ES-I3 (cell line): Measurements from ENCODE around the gene NCS1.

ENCODE experiments used
- H3K36me3 ChIP-seq: 2 replicates; pipeline ENCODE4 v1.6.1; 2013; ENCODE audit warnings: mild to moderate bottlenecking, low read length, control low read depth, moderate library complexity; ENCODE audit not compliant: insufficient read depth
- H3K4me1 ChIP-seq: 2 replicates; pipeline ENCODE4 v1.6.1; 2013; ENCODE audit warnings: mild to moderate bottlenecking, control low read depth, low read length; ENCODE audit not compliant: insufficient read depth
- H3K9ac ChIP-seq: 2 replicates; pipeline ENCODE4 v1.6.1; 2013; ENCODE audit warnings: low read depth, mild to moderate bottlenecking, low read length, moderate library complexity
- H3K9me3 ChIP-seq: 2 replicates; pipeline ENCODE4 v1.6.1; 2013; ENCODE audit warnings: mild to moderate bottlenecking, low read length, moderate library complexity; ENCODE audit not compliant: control insufficient read depth, insufficient read depth

NCS1 gene

DNA sequence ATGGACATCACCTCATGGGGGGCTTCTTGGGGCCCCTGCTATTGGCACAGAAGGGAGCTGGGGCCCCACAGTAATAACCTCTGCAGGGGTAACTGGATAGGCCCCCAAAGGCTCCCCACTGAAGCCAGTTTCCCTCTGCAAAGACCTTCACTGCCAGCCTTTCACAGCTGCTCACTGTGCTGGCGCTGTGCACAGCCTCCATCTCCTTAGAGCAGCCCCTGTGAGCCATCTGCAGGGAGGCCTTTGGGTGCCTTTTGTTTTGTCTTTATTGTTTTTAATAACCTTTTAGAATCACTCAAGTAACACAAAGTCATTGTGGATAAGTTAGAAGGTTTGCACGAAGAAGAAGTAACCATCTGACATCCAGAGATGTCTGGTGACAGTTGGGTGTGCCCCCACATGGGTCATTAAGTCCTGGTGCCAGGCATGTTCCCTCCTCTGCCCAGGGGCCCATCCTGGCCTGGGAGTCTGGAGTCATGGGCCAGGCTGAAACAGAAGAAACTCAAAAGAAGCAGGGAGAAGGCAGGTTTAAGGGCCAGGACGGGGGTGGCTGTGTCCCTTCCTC is 42.7 kb downstream of the NCS1 start:
- H3K36me3 ChIP-seq = no peaks in the 10 kb centered on the region
- H3K9ac ChIP-seq = no peak overlapping the region
- peaks cover 22% of the 10 kb centered on the region for H3K4me1 ChIP-seq
- no peaks in the 10 kb centered on the region for H3K9me3 ChIP-seq

DNA sequence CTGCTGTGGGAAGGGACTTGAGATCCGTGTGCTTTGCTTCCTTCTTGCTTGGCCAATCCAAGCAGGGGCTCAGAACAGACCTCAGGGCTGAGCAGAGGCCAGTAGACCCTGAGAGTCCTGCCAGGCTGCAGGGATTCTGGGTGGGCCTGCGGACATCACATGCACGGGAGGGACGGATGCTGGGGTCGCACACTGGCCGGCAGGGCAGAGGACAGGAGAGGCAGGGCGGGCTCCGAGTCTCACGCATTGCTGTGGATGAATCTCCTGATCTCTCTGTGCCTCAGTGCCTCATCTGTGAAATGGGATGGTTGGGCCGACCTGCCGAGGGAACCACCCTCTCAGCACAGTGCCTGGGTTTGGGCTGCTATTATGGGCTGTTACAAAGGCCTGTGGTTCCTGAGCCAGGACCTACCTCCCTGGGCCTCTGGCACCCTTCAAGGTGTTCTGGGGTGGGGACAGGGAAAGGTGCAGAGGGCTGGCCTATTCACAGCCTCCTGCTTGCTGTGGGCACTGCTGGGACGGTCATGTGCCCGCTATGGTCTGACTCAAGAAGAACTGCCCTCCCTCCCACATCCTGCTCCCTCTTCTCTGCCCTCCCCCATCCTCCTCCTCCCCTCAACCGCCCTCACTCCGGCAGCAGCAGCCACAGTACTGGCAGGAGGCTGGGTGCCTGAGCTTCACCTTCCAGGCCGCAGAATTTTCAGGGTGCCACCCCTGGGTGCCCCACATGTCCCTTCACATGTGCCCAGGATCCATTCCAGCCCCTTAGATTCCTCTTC is 43.3 kb downstream of the NCS1 start:
- Histone ChIP-seq H3K36me3 (no peaks in the 10 kb centered on the region), H3K9ac (no peak overlapping the region), H3K4me1 (peaks cover 21% of the 10 kb centered on the region; the same call in 1 of the 2 replicates), H3K9me3 (no peaks in the 10 kb centered on the region)

DNA sequence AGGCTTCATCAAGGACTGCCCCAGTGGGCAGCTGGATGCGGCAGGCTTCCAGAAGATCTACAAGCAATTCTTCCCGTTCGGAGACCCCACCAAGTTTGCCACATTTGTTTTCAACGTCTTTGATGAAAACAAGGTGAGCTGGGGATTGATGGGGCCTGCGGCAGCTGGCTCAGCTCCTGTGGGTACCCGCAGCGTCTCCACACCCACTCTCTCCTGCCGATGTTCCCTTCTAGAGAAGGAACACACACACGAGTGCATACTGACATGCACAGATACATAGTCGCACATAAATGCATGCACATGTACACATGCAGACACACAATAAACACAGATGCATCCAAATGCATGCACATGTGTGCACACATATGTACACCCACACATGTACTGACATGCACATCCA is 45.6 kb downstream of the NCS1 start:
- no peaks in the 10 kb centered on the region for H3K36me3 ChIP-seq
- peaks cover 21% of the 10 kb centered on the region; the same call in 1 of the 2 replicates for H3K4me1 ChIP-seq
- H3K9me3 ChIP-seq = no peaks in the 10 kb centered on the region
- no peak overlapping the region for H3K9ac ChIP-seq

DNA sequence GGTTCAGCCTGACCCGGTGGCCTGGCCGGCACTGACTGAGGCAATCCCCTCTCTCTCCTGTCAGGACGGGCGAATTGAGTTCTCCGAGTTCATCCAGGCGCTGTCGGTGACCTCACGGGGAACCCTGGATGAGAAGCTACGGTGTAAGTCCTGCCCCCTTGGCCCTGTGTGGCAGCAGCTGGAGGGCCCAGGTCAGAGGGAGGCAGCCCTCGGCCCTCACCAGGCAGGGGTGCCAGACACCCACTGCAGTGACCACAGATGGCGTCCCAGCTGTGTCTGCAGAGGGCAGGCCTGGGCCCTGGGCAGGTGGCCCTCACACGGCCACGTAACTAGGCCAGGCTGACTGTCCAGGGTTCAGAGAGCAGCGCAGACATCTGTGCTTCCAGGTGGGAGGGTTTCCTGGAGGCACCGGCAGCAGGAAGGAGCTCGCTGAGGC is 47.5 kb downstream of the NCS1 start:
- Histone ChIP-seq H3K9me3 (no peaks in the 10 kb centered on the region), H3K9ac (no peak overlapping the region)

DNA sequence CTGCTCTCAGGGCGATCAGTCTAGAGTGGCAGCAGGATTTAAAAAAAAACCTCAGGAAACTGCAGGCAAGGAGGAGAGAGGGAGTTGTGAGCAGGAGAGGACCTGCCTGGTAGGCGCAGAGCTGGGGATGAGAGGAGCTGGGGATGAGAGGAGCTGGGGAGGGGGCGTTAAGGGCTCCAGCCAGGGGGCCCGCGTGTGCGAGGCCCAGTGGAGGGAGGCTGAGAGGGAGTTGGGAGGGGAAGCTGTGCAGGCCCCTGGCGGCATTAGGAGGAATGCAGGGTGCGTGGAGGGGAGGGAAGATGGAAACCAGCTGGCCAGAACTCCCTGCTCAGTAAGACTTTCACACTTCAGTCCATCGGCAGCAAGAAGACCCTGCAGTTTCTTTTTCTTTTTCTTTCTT is 48.1 kb downstream of the NCS1 start:
- no peaks in the 10 kb centered on the region for H3K36me3 ChIP-seq
- H3K9me3 ChIP-seq = no peaks in the 10 kb centered on the region
- no peak overlapping the region for H3K9ac ChIP-seq
- peaks cover 7% of the 10 kb centered on the region; the same call in 1 of the 2 replicates for H3K4me1 ChIP-seq

More for the DNA sequence above, 47.5 kb downstream of the NCS1 start:
- no peaks in the 10 kb centered on the region for H3K36me3 ChIP-seq
- H3K4me1 ChIP-seq = peaks cover 13% of the 10 kb centered on the region; the same call in 1 of the 2 replicates

DNA sequence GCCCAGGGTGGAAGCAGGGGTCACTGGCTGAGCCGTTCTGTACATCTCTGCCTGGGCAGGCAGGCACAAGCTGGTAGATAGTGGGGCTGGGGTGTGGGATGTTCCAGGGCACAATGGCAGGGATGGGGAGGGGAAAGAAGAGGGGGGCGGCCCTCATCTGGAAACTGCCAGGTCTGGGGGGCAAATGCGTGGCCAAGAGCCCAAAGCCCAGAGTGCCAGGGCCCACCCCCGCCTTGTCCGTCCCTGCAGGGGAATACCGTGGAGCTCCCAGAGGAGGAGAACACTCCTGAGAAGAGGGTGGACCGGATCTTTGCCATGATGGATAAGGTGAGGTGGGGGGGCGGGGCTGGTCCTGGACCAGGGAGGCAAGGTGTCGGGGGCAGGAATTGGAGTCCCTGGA is 50.6 kb downstream of the NCS1 start:
- H3K36me3 ChIP-seq = no peaks in the 10 kb centered on the region; the same call in 1 of the 2 replicates
- no peak overlapping the region for H3K9ac ChIP-seq
- no peaks in the 10 kb centered on the region for H3K4me1 ChIP-seq
- H3K9me3 ChIP-seq = no peaks in the 10 kb centered on the region; the same call in 1 of the 2 replicates

DNA sequence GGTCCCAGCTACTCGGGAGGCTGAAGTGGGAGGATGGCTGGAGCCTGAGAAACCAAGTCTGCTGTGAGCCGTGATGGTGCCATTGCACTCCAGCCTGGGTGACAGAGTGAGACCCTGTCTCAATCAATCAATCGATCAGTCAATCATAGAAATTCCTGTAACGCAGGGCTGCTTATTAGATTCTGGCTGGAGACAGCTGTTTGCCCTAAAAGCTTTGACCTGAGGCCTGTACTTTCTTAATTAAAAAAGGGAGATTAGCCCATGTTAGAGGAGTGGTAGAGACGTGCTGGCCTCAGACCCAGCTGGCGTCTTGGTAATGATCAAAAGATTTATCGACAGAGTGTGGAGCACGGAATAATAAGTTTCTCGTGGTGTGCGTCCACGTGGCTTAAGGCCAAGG is 52.9 kb downstream of the NCS1 start:
- H3K9me3 ChIP-seq = no peaks in the 10 kb centered on the region; the same call in 1 of the 2 replicates
- no peak overlapping the region for H3K9ac ChIP-seq
- no peaks in the 10 kb centered on the region for H3K4me1 ChIP-seq
- H3K36me3 ChIP-seq = no peaks in the 10 kb centered on the region; the same call in 1 of the 2 replicates

DNA sequence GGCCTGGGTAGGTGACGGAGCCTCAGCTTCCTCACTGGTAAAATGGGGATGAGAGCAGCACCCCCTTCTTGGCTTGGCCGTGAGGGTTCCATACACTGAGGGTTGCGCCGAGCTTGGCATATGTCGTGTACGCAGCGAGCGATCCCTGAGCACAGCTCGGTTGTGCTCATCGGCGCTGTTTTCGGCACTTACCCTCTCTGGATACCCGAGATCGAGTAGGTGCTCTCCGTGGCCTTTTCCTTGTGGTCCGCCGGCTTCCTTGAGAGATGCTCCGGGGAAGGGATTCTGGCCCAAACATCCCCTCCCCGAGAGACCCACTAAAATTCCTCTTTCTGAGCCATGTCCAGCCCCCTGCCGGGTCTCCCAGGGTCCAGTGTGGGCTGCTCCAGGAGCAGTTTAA is 53.4 kb downstream of the NCS1 start:
- H3K9ac ChIP-seq = no peak overlapping the region
- no peaks in the 10 kb centered on the region for H3K4me1 ChIP-seq
- H3K36me3 ChIP-seq = no peaks in the 10 kb centered on the region; the same call in 1 of the 2 replicates
- H3K9me3 ChIP-seq = no peaks in the 10 kb centered on the region; the same call in 1 of the 2 replicates

DNA sequence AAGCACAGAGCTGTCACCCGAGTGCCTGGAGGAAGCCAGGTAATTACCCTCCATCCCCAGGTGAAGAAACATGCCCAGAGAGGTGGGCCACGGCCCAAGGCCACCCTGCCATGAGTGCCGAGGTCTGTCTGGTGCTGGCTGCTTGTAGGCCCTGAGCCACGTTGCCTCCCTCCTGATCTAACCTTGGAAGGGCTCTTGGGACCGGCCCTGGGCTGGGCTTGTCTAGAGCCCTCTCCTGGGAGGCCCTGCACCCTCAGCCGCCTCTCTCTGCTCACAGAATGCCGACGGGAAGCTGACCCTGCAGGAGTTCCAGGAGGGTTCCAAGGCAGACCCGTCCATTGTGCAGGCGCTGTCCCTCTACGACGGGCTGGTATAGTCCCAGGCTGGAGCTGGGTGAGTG is 53.9 kb downstream of the NCS1 start:
- H3K36me3 ChIP-seq = no peaks in the 10 kb centered on the region; the same call in 1 of the 2 replicates
- no peaks in the 10 kb centered on the region for H3K4me1 ChIP-seq
- no peak overlapping the region for H3K9ac ChIP-seq
- no peaks in the 10 kb centered on the region; the same call in 1 of the 2 replicates for H3K9me3 ChIP-seq

DNA sequence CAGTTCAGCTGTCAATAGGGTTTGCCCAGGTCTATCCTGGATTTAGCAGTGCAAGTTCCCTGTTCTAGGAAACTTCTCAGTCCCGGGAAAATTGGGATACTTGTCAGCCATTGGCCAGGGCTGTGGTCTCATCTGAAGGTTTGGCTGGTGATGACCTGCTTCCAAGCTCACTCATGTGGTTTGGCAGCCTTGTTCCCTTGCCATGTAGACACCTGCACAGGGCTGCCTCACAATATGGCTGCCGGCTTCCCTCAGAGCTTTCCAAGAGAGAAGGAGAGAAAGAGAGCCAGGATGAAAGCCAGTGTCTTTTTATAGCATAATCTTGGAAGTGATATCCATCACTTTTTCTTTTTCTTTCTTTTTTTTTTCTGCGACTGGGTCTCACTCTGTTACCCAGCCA is 55.6 kb downstream of the NCS1 start:
- Histone ChIP-seq H3K4me1 (no peaks in the 10 kb centered on the region), H3K9me3 (no peaks in the 10 kb centered on the region; the same call in 1 of the 2 replicates), H3K9ac (no peak overlapping the region), H3K36me3 (no peaks in the 10 kb centered on the region; the same call in 1 of the 2 replicates)

DNA sequence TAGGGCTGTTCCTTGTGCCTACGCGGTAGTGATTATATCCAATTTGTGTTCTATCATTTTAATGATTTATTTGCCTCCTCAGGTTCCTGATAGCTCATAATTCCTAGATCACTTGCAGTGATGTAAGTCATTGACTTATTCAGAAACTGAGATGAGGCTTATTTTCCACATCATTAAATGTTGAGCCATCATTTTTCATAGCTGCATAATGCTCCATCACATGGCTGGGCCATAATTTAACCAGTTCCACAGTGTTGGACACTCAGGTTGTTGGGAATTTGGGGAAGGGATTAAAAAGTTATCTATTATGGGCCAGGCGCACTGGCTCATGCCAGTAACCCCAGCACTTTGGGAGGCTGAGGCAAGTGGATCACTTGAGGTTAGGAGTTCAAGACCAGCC is 57.6 kb downstream of the NCS1 start:
- Histone ChIP-seq H3K36me3 (no peaks in the 10 kb centered on the region; the same call in 1 of the 2 replicates), H3K9ac (no peak overlapping the region), H3K4me1 (no peaks in the 10 kb centered on the region), H3K9me3 (no peaks in the 10 kb centered on the region; the same call in 1 of the 2 replicates)

DNA sequence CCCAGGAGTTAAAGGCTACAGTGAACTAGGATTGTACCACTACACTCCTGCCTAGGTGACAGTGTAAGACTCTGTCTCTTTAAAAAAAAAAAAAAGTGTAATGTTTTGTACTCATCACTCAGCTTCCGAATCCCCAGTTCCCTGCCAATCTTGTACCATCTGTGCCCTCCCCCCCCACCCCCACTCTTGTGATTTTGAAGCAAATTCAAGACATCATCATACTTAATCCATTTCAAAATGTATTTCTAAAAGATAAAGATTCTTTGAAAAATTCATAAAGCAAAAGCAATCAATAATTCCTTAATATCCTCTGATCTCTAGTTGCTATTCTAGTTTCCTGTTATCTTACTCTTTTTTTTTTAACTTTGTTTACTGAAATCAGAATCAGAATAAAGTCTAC is 58.4 kb downstream of the NCS1 start:
- no peak overlapping the region for H3K9ac ChIP-seq
- no peaks in the 10 kb centered on the region; the same call in 1 of the 2 replicates for H3K36me3 ChIP-seq
- no peaks in the 10 kb centered on the region; the same call in 1 of the 2 replicates for H3K9me3 ChIP-seq
- no peaks in the 10 kb centered on the region for H3K4me1 ChIP-seq

DNA sequence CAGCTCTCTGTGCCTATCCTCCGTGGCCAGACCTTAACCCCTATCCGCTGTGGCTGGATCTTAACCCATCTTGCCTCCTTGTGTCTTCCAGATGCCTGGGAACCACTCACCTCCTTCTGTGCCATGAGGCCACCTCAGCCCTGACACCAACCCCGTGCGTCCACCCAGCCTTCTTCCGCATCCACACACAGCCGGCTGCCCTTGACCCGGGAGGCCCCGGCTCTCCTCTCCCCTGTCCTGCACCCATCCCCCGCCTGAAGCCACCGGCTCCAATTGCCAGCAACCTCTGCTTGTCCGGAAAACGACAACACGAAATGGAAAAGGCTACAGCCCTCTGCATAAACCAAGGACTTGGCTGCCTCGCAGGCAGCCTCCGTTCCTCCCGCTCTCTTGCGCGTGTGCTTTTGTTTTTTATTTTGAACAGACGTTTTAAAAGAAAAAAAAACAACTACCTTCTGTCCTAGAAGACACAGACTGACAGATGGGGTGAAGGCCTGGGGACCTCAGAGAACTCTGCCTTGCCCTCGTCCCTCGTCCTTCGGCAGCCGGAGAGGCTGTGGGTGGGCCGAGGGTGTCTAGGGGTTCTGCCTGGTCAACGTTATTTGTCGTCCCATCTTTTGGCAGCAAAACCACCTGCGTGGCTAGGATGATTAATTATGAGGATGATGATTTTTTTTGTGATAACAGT is 60.8 kb downstream of the NCS1 start:
- Histone ChIP-seq H3K9me3 (no peaks in the 10 kb centered on the region), H3K4me1 (peaks cover 6% of the 10 kb centered on the region; the same call in 1 of the 2 replicates), H3K36me3 (no peaks in the 10 kb centered on the region; the same call in 1 of the 2 replicates), H3K9ac (no peak overlapping the region)

DNA sequence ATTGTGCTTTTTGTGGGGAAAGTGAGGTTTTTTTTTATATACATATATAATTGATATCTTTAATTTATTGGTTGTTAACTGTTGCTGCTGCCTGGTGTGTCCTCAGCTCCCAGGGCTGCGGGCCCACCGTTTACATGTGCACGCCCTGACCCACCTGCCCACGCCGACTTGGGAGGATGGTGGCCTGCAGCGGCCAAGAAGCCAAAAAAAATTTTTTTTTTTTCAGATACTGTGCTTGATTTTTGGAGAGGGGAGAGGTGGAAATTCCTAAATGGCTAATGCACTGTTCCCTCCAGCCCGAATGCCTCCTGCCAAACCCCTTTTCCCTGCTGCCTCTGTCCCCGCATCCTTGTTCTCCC is 61.4 kb downstream of the NCS1 start:
- Histone ChIP-seq H3K36me3 (no peaks in the 10 kb centered on the region; the same call in 1 of the 2 replicates), H3K9ac (no peak overlapping the region), H3K4me1 (peaks cover 7% of the 10 kb centered on the region; the same call in 1 of the 2 replicates), H3K9me3 (no peaks in the 10 kb centered on the region)
